ENCODE measurements around the gene TMEM131L.

GRCh38 chr4:153447175-153447905 is 18.8 kb upstream of the TMEM131L start:
- no peak for TF ChIP-seq MAX (IDR thresholded peaks at IDR 0.05)
- no peak for TF ChIP-seq CTCF (IDR thresholded peaks at IDR 0.05 in 2 of 3, conservative IDR thresholded peaks at IDR 0.05 in 1 of 3; ENCODE audit: borderline replicate concordance in 1 of 3, insufficient read depth in 1 of 3, low read depth in 2 of 3, low read length in 2 of 3)
- TF ChIP-seq POLR2A (IDR thresholded peaks at IDR 0.05; ENCODE audit: borderline replicate concordance, extremely low read depth, insufficient read depth, insufficient read length): no peak
- no peak for TF ChIP-seq ZBTB33 (IDR thresholded peaks at IDR 0.05; ENCODE audit: extremely low read depth, insufficient replicate concordance, low read length)
- TF ChIP-seq REST (IDR thresholded peaks at IDR 0.05; ENCODE audit: low read depth): no peak
- TF ChIP-seq YY1 (IDR thresholded peaks at IDR 0.05; ENCODE audit: extremely low read depth, insufficient replicate concordance, low read depth, low read length): no peak
- no peak for TF ChIP-seq POLR2AphosphoS5 (IDR thresholded peaks at IDR 0.05; ENCODE audit: low read depth, low read length)
- TF ChIP-seq RAD21 (IDR thresholded peaks at IDR 0.05; ENCODE audit: low read depth): no peak
- TF ChIP-seq EZH2phosphoT487 (IDR thresholded peaks at IDR 0.05; ENCODE audit: borderline replicate concordance): no peak
